Suprapubic skin (tissue), 4 donors: ENCODE data around the gene ARMC8.

Source experiments
- CTCF ChIP-seq, 2 donors: fragments of 200-600 bp in 1 of 2; fragments of 450-650 bp in 1 of 2; sonication (generic) in 1 of 2; IDR thresholded peaks; one replicate each; pipeline ENCODE4 v1.5.1; 2016 to 2019; ENCODE audit warnings: antibody characterized with exemption in 2 of 2, mild to moderate bottlenecking in 1 of 2, moderate library complexity in 1 of 2
- EP300 ChIP-seq: sonication (generic); formaldehyde crosslinking; IDR thresholded peaks from one replicate; pipeline ENCODE4 v1.6.1; 2017; ENCODE audit warnings: antibody characterized with exemption
- POLR2A ChIP-seq, 2 donors: fragments of 450-650 bp; IDR thresholded peaks; one replicate each; pipeline ENCODE4 v1.6.1; 2017; ENCODE audit warnings: antibody characterized with exemption in 2 of 2, mild to moderate bottlenecking in 2 of 2, moderate library complexity in 2 of 2
- POLR2AphosphoS5 ChIP-seq, 3 donors: sonication (generic); formaldehyde crosslinking; IDR thresholded peaks; one replicate each; pipeline ENCODE4 v1.6.1; 2017; ENCODE audit warnings: antibody characterized with exemption in 3 of 3

- TF ChIP-seq POLR2A (IDR thresholded peaks at IDR 0.05) (no peak), CTCF (IDR thresholded peaks at IDR 0.05) (no peak), EP300 (no peak), POLR2AphosphoS5 (IDR thresholded peaks at IDR 0.05) (no peak)
Measured at GRCh38 chr3:138241061-138241460, 54.0 kb downstream of the ARMC8 start.
